Transverse colon (tissue), 4 donors: Measurements from ENCODE around the gene SSX2IP. TPM values are rescaled to one million over a fixed set of nuclear protein-coding genes. Genes with fewer than 3 reads are reported as not detected.
"Not testable (repeated sequence)": the region's sequence is repeated elsewhere in the genome, so short reads cannot be mapped to it uniquely, and the experiment has no call there.

Experiments
- DNase-seq: peaks from one replicate; pipeline ENCODE4 v3.0.0-alpha.2; 2019
- H3K27ac ChIP-seq, 4 donors: fragments of 200-600 bp; sonication (generic); 2 replicates each; pipeline ENCODE4 v1.5.1; 2016 to 2018; ENCODE audit warnings: inconsistent platforms in 4 of 4
- H3K27me3 ChIP-seq: fragments of 200-600 bp; sonication (generic); 2 replicates; pipeline ENCODE4 v1.5.1; 2017; ENCODE audit warnings: inconsistent platforms
- H3K36me3 ChIP-seq, 4 donors: fragments of 200-600 bp; sonication (generic); 2 replicates each; pipeline ENCODE4 v1.5.1; 2017 to 2019; ENCODE audit warnings: inconsistent platforms in 4 of 4
- H3K4me1 ChIP-seq, 4 donors: fragments of 200-600 bp; sonication (generic); 2 replicates each; pipeline ENCODE4 v1.5.1; 2017 to 2020; ENCODE audit warnings: inconsistent platforms in 4 of 4
- H3K4me3 ChIP-seq, 4 donors: fragments of 200-600 bp; sonication (generic); 1 replicate in 1 of 4; 2 replicates in 3 of 4; pipeline versions ENCODE4 v1.5.1 to v1.6.1; 2017 to 2019; ENCODE audit warnings: inconsistent platforms in 4 of 4
- H3K9me3 ChIP-seq, 2 donors: fragments of 200-600 bp; sonication (generic); 2 replicates each; pipeline ENCODE4 v1.5.1; 2017 to 2019; ENCODE audit warnings: inconsistent platforms in 2 of 2
- CTCF ChIP-seq, 5 experiments: fragments of 200-600 bp in 3 of 5; fragments of 450-650 bp in 2 of 5; sonication (generic) in 3 of 5; IDR thresholded peaks; 1 replicate in 2 of 5; 2 replicates in 3 of 5; pipeline ENCODE4 v1.5.1; 2016 to 2017; ENCODE audit warnings: antibody characterized with exemption in 5 of 5, inconsistent platforms in 3 of 5, mild to moderate bottlenecking in 2 of 5, moderate library complexity in 1 of 5
- EP300 ChIP-seq: sonication (generic); formaldehyde crosslinking; IDR thresholded peaks from one replicate; pipeline ENCODE4 v1.6.1; 2017; ENCODE audit warnings: antibody characterized with exemption, low read depth
- POLR2A ChIP-seq: fragments of 450-650 bp; IDR thresholded peaks from one replicate; pipeline ENCODE4 v1.6.1; 2016; ENCODE audit warnings: antibody characterized with exemption, mild to moderate bottlenecking, moderate library complexity
- POLR2AphosphoS5 ChIP-seq, 3 donors: sonication (generic); formaldehyde crosslinking; IDR thresholded peaks; one replicate each; pipeline ENCODE4 v1.6.1; 2016; ENCODE audit warnings: antibody characterized with exemption in 3 of 3
- WGBS, 2 donors: methylation state at CpG; one replicate each; pipeline ENCODE4 v1.1.5; 2018; ENCODE audit warnings: low coverage in 1 of 2; 5-methylcytosine and 5-hydroxymethylcytosine counted together
- in situ Hi-C, 4 donors: fragments of 200-750 bp; cut with MboI; loops; one replicate each; pipeline versions ENCODE4 v1.15.0 to v1.15.1; 2017; ENCODE audit warnings: low sequenced_read_pairs in 3 of 4, low pct_ligation_motif_present in 1 of 4, low pct_unique_long_range_greater_than_20kb in 1 of 4
- intact Hi-C: fragments of 100-400 bp; cut with DNase I; formaldehyde crosslinking; loops from one replicate; pipeline ENCODE4 v1.15.1; 2023; ENCODE audit warnings: low total_unique reads
- total RNA-seq, 4 donors: library from RNA; depleted of rRNA; stranded (reverse); fragments of >200 nt; gene quantifications; one replicate each; pipeline ENCODE4 v1.1.0, GENCODE V29; 2016

SSX2IP gene
- total RNA-seq, 4 donors from 2014 or later: 7.1 to 15.2 (median 11.4) TPM

- no peak for DNase-seq
- intact Hi-C loops (no loop called here), in situ Hi-C loops (no loop called here)
- no peak for TF ChIP-seq POLR2AphosphoS5 (IDR thresholded peaks at IDR 0.05)
- no peak for TF ChIP-seq EP300
- no peaks in the 10 kb centered on the region for H3K36me3 ChIP-seq
- H3K27ac ChIP-seq: no peak overlapping the region
- H3K4me1 ChIP-seq: no peaks in the 10 kb centered on the region
- H3K4me3 ChIP-seq: no peak overlapping the region
- H3K27me3 ChIP-seq: no peaks in the 10 kb centered on the region
- no peaks in the 10 kb centered on the region for H3K9me3 ChIP-seq
Observed at GRCh38 chr1:84736445-84736844, 46.2 kb upstream of the SSX2IP start.

GRCh38 chr1:84735483-84735882, 45.2 kb upstream of the SSX2IP start:
- no peak overlapping the region for H3K27ac ChIP-seq
- no peaks in the 10 kb centered on the region for H3K27me3 ChIP-seq
- DNase-seq: no peak
- no peaks in the 10 kb centered on the region for H3K4me1 ChIP-seq
- no peaks in the 10 kb centered on the region for H3K36me3 ChIP-seq
- 81 to 100% methylated on average over 1 of the region's 1 CpG for WGBS, 2 donors
- intact Hi-C loops: no loop called here
- no peak for TF ChIP-seq EP300
- TF ChIP-seq POLR2A: no peak
- TF ChIP-seq POLR2AphosphoS5 (IDR thresholded peaks at IDR 0.05): no peak
- TF ChIP-seq CTCF (IDR thresholded peaks at IDR 0.05): no peak
- H3K9me3 ChIP-seq: no peaks in the 10 kb centered on the region
- H3K4me3 ChIP-seq: no peak overlapping the region
- in situ Hi-C loops: no loop called here

- WGBS, 2 donors: 72 to 86% methylated on average over 2 of the region's 2 CpGs
- no peaks in the 10 kb centered on the region for H3K36me3 ChIP-seq
- no peak for DNase-seq
- no peaks in the 10 kb centered on the region for H3K27me3 ChIP-seq
- H3K4me3 ChIP-seq: no peak overlapping the region
- H3K27ac ChIP-seq: no peak overlapping the region
- in situ Hi-C loops (no loop called here), intact Hi-C loops (no loop called here)
- H3K9me3 ChIP-seq: no peaks in the 10 kb centered on the region
- no peaks in the 10 kb centered on the region for H3K4me1 ChIP-seq
- TF ChIP-seq POLR2A (no peak), EP300 (no peak), CTCF (IDR thresholded peaks at IDR 0.05) (no peak), POLR2AphosphoS5 (IDR thresholded peaks at IDR 0.05) (no peak)
Observed at GRCh38 chr1:84732520-84732919, 42.3 kb upstream of the SSX2IP start.

GRCh38 chr1:84731519-84731918, 41.3 kb upstream of the SSX2IP start:
- Histone ChIP-seq H3K4me3 (no peak overlapping the region), H3K36me3 (no peaks in the 10 kb centered on the region), H3K9me3 (no peaks in the 10 kb centered on the region), H3K4me1 (peaks cover 0 to 5% (median 0%) of the 10 kb centered on the region in 4 donors), H3K27me3 (no peaks in the 10 kb centered on the region), H3K27ac (no peak overlapping the region)
- no peak for TF ChIP-seq EP300
- TF ChIP-seq POLR2A: no peak
- no peak for TF ChIP-seq POLR2AphosphoS5 (IDR thresholded peaks at IDR 0.05)
- TF ChIP-seq CTCF (IDR thresholded peaks at IDR 0.05): no peak
- DNase-seq: no peak
- intact Hi-C loops: no loop called here
- in situ Hi-C loops: no loop called here

GRCh38 chr1:84727711-84728110, 37.5 kb upstream of the SSX2IP start:
- H3K27ac ChIP-seq, H3K4me1 ChIP-seq, H3K36me3 ChIP-seq, intact Hi-C loops, DNase-seq, H3K9me3 ChIP-seq, H3K27me3 ChIP-seq, H3K4me3 ChIP-seq, in situ Hi-C loops: not testable (repeated sequence)
- WGBS, 2 donors: 79 to 83% methylated on average over 1 of the region's 1 CpG
